ENCODE measurements around the gene VGLL2.

Gene VGLL2

GRCh38 chr6:117270055-117270842 is 4.9 kb downstream of the VGLL2 start:
- DNase-seq: no peak

- no peak for DNase-seq
These were observed 5.6 kb downstream of the VGLL2 start for GRCh38 chr6:117270843-117271507.

GRCh38 chr6:117272032-117272866 is 6.9 kb downstream of the VGLL2 start:
- DNase-seq: no peak

- no peak for DNase-seq
These were observed 7.5 kb downstream of the VGLL2 start for GRCh38 chr6:117272891-117273290.

- DNase-seq: no peak
These were observed 9.8 kb downstream of the VGLL2 start for GRCh38 chr6:117275205-117275604.

- no peak for DNase-seq
These were observed 10.4 kb downstream of the VGLL2 start for GRCh38 chr6:117275711-117276110.

- DNase-seq: no peak
These were observed 11.5 kb downstream of the VGLL2 start for GRCh38 chr6:117276778-117277316.

GRCh38 chr6:117280922-117281321 is 15.6 kb downstream of the VGLL2 start:
- DNase-seq: no peak

- no peak for DNase-seq
These were observed 22.8 kb downstream of the VGLL2 start for GRCh38 chr6:117288083-117288715.

GRCh38 chr6:117290173-117290846 is 25.0 kb downstream of the VGLL2 start:
- no peak for DNase-seq

GRCh38 chr6:117298941-117299340 is 33.6 kb downstream of the VGLL2 start:
- no peak for DNase-seq

- DNase-seq: no peak
These were observed 38.0 kb downstream of the VGLL2 start for GRCh38 chr6:117303323-117303722.

GRCh38 chr6:117304446-117304845 is 39.1 kb downstream of the VGLL2 start:
- DNase-seq: no peak

GRCh38 chr6:117306227-117306790 is 41.0 kb downstream of the VGLL2 start:
- DNase-seq: no peak

GRCh38 chr6:117307655-117308054 is 42.3 kb downstream of the VGLL2 start:
- DNase-seq: no peak

GRCh38 chr6:117309069-117309468 is 43.7 kb downstream of the VGLL2 start:
- no peak for DNase-seq

- DNase-seq: no peak
These were observed 44.3 kb downstream of the VGLL2 start for GRCh38 chr6:117309611-117310010.

GRCh38 chr6:117311310-117311709 is 46.0 kb downstream of the VGLL2 start:
- no peak for DNase-seq

- DNase-seq: no peak
These were observed 46.4 kb downstream of the VGLL2 start for GRCh38 chr6:117311726-117312125.

- DNase-seq: no peak
These were observed 51.9 kb downstream of the VGLL2 start for GRCh38 chr6:117317261-117317660.

Data from kidney glomerular epithelial cell (primary cell).